ENCODE data around the gene SLC35B4. TPM values are rescaled to one million over a fixed set of nuclear protein-coding genes. Genes with fewer than 3 reads are reported as not detected.

The SLC35B4 gene
- total RNA-seq, 1 experiment from 2014 or later: 17.9 TPM

- intact Hi-C loops (cut with micrococcal nuclease; ENCODE audit: unreplicated experiment): no loop called here
- H3F3A ChIP-seq (ENCODE audit: insufficient read depth, low read depth): no peaks in the 10 kb centered on the region
- BruUV-seq (replicated peaks): no TSS peak
- no peaks in the 10 kb centered on the region for H3K4me1 ChIP-seq (replicated peaks; ENCODE audit: insufficient read depth)
- POLR2A ChIA-PET (ENCODE audit: unreplicated experiment): no interaction called here
- TF ChIP-seq EZH2 (IDR thresholded peaks at IDR 0.05; ENCODE audit: low read depth): no peak
- TF ChIP-seq CTCF (conservative IDR thresholded peaks at IDR 0.05): no peak
- H3K4me3 ChIP-seq: no peak overlapping the region
- H4K20me1 ChIP-seq (ENCODE audit: insufficient read depth): no peaks in the 10 kb centered on the region
- no peak overlapping the region for H2AFZ ChIP-seq
- no peaks in the 10 kb centered on the region for H3K9me3 ChIP-seq (ENCODE audit: insufficient read depth, low read depth)
- no peak for DNase-seq
- H3K9me2 ChIP-seq (ENCODE audit: insufficient read depth): no peaks in the 10 kb centered on the region
- H3K79me2 ChIP-seq (ENCODE audit: low read depth): no peaks in the 10 kb centered on the region
- CTCF ChIA-PET: no interaction called here
- no peaks in the 10 kb centered on the region for H3K27me3 ChIP-seq (ENCODE audit: insufficient read depth, low read depth)
- H3K27ac ChIP-seq: no peak overlapping the region
- H3K36me3 ChIP-seq (ENCODE audit: low read depth): no peaks in the 10 kb centered on the region
- no peak overlapping the region for H3K4me2 ChIP-seq
These were observed 12.2 kb upstream of the SLC35B4 start for GRCh38 chr7:134328900-134329299.

- Histone ChIP-seq H3K79me2 (ENCODE audit: low read depth) (no peaks in the 10 kb centered on the region), H3K9me3 (ENCODE audit: insufficient read depth, low read depth) (no peaks in the 10 kb centered on the region), H3K36me3 (ENCODE audit: low read depth) (no peaks in the 10 kb centered on the region), H3K4me2 (no peak overlapping the region), H4K20me1 (ENCODE audit: insufficient read depth) (no peaks in the 10 kb centered on the region), H3K9me2 (ENCODE audit: insufficient read depth) (no peaks in the 10 kb centered on the region), H3K27ac (no peak overlapping the region), H3F3A (ENCODE audit: insufficient read depth, low read depth) (no peaks in the 10 kb centered on the region), H3K27me3 (ENCODE audit: insufficient read depth, low read depth) (no peaks in the 10 kb centered on the region), H3K4me3 (no peak overlapping the region), H2AFZ (no peak overlapping the region), H3K4me1 (replicated peaks; ENCODE audit: insufficient read depth) (no peaks in the 10 kb centered on the region)
- ChIA-PET CTCF (no interaction called here), POLR2A (ENCODE audit: unreplicated experiment) (no interaction called here)
- intact Hi-C loops (cut with micrococcal nuclease; ENCODE audit: unreplicated experiment): no loop called here
- DNase-seq: peak; percentile 17 to 58
- TF ChIP-seq CTCF (conservative IDR thresholded peaks at IDR 0.05): peak; percentile 56
- no peak for TF ChIP-seq EZH2 (IDR thresholded peaks at IDR 0.05; ENCODE audit: low read depth)
- no TSS peak for BruUV-seq (replicated peaks)
These were observed 11.2 kb upstream of the SLC35B4 start for GRCh38 chr7:134327896-134328295.

GRCh38 chr7:134324107-134324506 lies 7.4 kb upstream of the SLC35B4 start:
- Histone ChIP-seq H3F3A (ENCODE audit: insufficient read depth, low read depth) (no peaks in the 10 kb centered on the region), H2AFZ (no peak overlapping the region), H3K27me3 (ENCODE audit: insufficient read depth, low read depth) (no peaks in the 10 kb centered on the region), H3K4me2 (no peak overlapping the region), H3K4me1 (replicated peaks; ENCODE audit: insufficient read depth) (no peaks in the 10 kb centered on the region), H4K20me1 (ENCODE audit: insufficient read depth) (no peaks in the 10 kb centered on the region), H3K27ac (no peak overlapping the region), H3K9me2 (ENCODE audit: insufficient read depth) (no peaks in the 10 kb centered on the region), H3K4me3 (no peak overlapping the region), H3K79me2 (ENCODE audit: low read depth) (no peaks in the 10 kb centered on the region), H3K36me3 (ENCODE audit: low read depth) (no peaks in the 10 kb centered on the region), H3K9me3 (ENCODE audit: insufficient read depth, low read depth) (no peaks in the 10 kb centered on the region)
- CTCF ChIA-PET: no interaction called here
- no peak for DNase-seq
- POLR2A ChIA-PET (ENCODE audit: unreplicated experiment): no interaction called here
- TF ChIP-seq CTCF (conservative IDR thresholded peaks at IDR 0.05): no peak
- TF ChIP-seq EZH2 (IDR thresholded peaks at IDR 0.05; ENCODE audit: low read depth): no peak
- no TSS peak for BruUV-seq (replicated peaks)
- intact Hi-C loops (cut with micrococcal nuclease; ENCODE audit: unreplicated experiment): no loop called here
